Measurements from ENCODE around the gene SLC12A7.

Gene SLC12A7

DNA sequence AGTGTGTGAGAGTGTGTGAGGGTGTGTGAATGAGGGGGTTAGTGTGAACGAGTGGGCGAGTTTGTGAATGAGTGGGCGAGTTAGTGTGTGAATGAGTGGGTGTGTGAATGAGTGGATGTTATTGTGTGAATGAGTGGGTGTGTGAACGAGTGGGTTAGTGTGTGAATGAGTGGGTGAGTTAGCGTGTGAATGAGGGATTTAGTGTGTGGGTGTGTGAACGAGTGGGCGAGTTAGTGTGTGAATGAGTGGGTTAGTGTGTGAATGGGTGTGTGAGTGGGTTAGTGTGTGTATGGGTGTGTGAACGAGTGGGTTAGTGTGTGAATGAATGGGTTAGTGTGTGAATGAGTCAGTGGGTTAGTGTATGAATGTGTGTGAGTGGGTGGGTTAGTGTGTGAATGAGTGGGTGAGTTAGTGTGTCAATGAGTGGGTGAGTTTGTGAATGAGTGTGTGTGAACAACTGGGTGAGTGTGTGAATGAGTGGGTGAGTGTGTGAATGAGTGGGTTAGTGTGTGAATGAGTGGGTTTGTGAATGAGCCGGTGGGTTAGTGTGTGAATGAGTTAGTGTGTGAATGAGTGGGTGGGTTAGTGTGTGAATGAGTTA is 65.8 kb downstream of the SLC12A7 start:
- DNase-seq, result no peak

DNA sequence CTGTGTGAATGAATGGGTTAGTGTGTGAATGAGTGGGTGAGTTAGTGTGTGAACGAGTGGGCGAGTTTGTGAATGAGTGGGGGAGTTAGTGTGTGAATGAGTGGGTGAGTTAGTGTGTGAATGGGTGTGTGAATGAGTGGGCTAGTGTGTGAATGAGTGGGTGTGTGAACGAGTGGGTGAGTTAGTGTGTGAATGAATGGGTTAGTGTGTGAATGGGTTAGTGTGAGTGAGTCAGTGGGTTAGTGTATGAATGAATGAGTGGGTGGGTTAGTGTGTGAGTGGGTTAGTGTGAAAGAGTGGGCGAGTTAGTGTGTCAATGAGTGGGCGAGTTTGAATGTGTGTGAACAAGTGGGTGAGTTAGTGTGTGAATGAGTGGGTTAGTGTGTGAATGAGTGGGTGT is 67.7 kb downstream of the SLC12A7 start:
- no peak for DNase-seq

DNA sequence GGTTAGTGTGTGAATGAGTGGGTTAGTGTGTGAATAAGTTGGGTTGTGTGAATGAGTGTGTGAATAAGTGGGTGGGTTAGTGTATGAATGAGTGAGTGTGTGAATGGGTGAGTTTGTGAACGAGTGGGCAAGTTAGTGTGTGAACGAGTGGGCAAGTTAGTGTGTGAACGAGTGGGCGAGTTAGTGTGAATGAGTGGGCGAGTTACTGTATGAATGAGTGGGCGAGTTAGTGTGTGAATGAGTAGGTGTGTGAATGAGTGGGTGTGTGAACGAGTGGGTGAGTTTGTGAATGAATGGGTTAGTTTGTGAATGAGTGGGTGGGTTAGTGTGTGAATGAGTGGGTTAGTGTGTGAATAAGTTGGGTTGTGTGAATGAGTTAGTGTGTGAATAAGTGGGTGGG is 68.5 kb downstream of the SLC12A7 start:
- DNase-seq, result no peak

DNA sequence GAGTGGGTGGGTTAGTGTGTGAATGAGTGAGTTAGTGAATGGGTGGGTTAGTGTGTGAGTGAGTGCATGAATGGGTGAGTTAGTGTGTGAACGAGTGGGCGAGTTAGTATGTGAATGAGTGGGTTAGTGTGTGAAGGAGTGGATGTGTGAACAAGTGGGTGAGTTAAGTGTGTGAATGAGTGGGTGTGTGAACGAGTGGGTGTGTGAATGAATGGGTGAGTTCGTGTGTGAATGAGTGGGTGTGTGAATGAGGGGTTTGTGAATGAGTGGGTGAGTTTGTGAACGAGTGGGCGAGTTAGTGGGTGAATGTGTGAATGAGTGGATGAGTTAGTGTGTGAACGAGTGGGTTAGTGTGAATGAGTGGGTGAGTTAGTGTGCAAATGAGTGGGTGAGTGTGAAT is 69.2 kb downstream of the SLC12A7 start:
- DNase-seq, result no peak

DNA sequence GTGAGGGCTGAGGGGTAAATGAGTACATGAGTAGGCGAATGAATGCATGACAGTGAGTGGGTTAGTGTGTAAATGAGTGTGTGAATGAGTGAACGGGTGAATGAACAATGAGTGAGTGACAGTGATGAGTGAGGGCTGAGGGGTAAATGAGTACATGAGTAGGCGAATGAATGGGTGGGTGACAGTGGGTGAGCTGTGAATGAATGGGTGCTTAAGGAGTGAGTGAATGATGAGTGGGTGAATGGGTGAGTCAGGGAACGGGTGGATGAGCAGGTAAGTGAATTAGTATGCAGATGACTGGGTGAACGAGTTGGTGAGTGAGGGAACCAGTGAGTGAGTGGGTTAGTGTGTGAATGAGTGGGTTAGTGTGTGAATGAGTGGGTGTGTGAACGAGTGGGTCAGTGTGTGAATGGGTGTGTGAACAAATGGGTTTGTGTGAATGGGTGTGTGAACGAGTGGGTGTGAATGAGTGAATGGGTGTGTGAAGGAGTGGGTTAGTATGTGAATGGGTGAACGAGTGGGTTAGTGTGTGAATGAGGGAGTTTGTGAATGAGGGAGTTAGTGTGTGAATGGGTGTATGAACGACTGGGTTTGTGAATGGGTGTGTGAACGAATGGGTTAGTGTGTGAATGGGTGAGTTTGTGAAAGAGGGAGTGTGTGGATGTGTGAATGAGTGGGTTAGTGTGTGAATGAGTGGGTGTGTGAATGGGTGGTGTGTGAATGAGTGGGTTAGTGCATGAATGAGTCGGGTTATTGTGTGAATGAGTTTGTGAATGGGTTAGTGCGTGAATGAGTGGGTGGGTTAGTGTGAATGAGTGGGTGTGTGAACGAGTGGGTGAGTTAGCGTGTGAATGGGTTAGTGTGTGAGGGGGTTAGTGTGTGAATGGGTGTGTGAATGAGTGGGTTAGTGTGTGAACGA is 70.4 kb downstream of the SLC12A7 start:
- DNase-seq, result no peak

DNA sequence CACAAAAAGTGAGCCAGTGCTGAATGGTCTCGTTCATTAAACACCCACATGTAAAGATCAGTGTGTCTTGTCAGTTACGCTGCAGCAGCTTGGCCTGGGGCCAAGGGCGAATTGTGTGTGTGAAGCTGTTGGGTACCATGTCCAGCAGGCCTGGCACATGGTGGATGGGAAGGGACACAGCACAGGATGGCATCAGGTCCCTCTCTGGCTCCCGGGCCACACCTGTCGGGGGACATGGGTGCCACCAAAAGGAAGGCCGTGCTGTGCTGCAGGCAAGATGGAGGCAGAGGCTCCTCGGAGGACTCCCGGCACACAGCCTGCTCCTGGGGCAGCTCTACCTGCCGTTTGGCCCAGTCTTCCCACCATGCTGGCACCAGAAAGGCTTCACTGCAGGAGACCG is 71.3 kb downstream of the SLC12A7 start:
- DNase-seq, result no peak

DNA sequence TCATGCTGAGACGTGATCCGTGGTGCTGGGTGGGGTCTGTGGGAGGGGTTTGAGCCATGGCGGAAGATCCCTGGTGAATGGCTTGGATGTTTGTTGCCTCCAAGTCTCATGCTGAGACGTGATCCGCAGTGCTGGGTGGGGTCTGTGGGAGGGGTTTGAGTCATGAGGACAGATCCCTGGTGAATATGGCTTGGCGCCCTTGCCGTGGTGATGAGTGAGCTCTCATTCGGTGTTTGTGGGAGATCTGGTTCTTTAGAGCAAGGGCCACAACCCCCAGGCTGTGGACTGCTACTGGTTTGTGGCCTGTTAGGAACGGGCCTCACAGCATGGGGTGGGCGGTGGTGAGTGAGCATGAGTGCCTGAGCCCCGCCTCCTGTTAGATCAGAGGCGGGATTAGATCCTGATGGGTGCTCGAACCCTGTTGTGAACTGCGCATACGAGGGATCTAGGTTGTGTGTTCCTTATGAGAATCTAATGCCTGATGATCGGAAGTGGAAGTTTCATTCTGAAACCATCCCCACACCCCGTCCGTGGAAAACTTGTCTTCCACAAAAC is 72.1 kb downstream of the SLC12A7 start:
- DNase-seq, result no peak

DNA sequence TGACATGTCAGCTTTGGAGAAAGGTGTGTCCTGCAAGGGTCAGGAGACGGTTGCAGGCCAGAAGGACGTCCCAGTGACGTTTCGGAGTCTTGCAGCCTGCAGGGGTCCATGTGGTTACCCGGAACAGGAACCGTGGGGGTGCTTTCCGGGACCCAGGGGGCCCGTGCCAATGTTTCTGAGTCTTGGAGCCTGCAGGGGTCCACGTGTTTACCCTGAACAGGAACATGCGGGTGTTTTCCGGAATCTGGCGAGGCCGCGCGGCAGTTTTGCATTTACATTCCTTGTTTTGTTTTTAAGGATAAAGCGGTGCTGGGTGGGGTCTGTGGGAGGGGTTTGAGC is 72.7 kb downstream of the SLC12A7 start:
- DNase-seq, result no peak

DNA sequence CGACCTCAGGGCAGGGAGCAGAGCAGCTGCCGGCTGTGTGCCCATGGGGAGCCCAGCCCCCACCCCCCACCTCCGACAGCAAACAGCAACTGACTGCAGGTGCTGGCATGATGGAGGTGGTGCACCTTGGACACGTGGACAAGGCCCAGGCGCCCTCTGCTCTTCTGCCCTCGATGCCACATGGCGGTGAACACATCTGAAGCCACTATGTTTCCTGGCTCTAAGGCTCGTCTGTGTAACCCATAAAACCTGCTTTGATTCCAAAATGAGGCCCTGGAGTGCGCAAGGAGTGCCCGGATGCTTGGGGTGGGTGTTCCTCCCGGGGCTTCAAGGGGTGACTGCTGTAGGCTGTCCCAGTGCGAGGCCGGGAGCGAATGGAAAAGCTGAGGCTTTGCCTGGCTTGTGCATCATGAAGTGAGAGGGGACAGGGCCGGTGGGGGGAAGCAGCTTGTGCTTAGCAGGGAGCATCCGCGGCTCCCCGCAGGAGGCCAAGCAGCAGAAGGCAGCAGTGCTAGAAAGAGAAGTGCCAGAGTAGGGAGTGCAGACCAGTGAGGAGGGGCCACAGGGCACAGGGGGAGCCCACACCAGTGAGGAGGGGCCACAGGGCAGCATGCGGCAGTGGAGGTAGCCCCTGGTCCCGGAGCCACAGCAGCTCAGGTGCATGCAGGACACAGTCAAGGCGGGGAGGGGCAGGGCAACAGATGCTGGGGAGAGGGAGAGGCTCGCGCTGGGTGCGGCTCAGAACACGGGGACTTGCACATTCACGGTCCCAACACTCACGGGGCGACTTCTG is 73.2 kb downstream of the SLC12A7 start:
- DNase-seq, result no peak

DNA sequence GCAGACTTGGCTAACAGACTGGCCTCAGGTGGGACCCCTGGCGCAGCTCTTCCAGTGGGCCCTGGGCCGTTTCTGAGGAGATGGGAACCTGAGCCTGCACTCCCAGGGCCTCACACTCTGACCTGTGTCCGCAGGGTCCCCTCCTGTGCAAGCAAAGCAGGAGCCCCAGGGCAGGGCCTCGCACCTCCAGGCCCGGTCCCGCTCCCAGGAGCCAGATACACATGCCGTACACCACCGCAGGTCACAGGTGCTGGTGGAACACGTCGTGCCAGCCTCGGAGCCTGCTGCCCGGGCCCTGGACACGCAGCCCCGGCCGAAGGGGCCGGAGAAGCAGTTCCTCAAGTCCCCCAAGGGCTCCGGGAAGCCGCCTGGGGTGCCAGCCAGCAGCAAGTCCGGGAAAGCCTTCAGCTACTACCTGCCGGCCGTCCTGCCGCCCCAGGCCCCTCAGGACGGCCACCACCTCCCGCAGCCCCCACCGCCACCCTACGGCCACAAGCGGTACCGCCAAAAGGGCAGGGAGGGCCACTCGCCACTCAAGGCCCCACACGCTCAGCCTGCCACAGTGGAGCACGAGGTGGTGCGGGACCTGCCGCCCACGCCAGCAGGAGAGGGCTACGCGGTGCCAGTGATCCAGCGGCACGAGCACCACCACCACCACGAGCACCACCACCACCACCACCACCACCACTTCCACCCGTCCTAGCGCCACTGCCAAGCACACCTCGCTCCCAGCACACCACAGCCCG is 74.0 kb downstream of the SLC12A7 start:
- DNase-seq, result no peak

DNA sequence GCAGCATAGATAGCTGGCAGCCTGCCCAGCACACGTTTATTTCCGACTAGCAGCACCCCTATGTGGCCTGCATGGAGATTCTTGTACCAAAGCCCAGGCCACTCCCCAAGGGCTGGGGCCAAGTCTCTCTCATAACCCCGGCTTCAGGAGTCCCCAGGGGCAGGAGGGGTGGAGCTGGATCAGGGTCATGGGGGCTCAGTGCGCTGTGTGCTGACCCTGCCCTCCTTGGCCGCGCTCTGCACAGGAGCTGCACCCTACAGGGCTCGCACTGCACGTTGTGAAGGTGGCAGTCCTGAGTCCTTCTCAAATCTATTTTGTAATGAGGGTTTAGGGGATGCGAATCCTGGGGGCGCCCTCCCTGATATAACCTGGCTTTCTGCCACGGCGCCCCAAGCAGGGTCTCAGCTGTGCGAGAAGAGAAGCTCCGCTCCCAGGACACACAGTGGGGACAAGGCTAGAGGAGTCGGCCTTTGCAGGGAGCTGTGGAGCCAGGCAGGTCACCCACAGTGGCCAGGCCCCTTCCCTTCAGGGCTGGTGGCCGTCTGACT is 74.7 kb downstream of the SLC12A7 start:
- no peak for DNase-seq

DNA sequence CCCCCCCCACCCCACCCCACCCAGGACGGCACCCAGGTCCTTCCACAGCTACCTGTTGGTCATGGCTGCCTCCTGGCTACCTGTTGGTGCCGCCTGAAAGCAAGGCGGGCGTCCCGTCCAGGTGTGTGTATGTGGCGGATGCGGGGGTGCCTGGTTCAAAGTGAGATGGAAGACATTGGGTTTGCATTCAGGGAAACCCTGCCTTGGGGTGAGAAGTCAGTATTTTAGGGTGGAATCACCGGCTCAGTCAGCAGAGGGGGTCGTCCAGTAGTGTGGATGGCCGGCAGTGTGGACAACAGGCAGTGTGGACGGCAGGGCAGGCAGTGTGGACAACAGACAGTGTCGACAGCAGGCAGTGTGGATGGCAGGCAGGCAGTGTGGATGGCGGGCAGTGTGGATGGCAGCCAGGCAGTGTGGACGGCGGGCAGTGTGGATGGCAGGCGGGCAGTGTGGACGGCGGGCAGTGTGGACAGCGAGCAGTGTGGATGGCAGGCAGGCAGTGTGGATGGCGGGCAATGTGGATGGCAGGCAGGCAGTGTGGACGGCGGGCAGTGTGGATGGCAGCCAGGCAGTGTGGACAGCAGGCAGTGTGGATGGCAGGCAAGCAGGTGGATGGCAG is 75.2 kb downstream of the SLC12A7 start:
- DNase-seq, result no peak

DNA sequence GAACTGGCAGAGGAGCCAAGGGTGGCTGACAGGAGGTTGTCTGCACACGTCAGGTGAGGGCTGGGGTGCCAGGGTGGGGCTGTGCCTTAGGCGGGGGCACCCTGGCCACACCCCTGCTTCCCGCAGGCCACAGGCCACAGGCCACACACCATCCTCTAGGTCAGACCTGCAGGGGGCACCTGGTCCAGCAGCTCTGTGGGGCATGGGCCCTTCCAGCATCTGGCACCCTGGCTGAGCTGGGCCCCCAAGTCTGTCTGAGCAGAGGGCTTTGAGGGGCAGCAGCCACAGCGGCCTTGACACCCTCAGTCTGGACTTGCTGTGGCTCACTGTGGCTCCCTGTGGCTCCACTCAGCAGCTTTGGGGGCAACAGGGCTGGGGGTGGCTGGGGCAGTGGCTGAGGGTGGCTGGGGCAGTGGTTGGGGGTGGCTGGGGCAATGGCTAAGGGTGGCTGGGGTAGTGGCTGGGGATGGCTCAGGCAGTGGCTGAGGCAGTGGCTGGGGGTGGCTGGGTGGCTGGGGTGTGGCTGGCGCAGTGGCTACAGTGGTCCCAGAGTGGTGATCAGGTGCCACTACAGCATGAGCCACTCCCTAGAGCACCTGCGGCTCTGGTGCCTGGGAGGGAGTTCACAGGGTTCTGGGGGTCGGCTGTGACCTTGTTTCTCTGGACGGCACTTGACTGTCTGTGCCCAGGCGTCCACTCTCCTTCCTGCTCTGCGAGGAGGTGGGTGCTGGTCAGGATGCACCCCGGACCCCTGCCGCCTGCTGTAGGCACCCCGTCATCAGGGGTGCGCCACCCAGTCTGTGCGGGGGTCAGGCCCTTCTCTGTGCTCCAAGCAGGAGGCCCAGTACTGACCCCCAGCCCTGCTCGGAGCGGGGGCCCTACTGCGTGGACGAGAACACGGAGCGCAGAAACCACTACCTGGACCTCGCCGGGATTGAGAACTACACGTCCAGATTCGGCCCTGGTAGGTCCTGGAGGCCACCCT is 76.2 kb downstream of the SLC12A7 start:
- no peak for DNase-seq

DNA sequence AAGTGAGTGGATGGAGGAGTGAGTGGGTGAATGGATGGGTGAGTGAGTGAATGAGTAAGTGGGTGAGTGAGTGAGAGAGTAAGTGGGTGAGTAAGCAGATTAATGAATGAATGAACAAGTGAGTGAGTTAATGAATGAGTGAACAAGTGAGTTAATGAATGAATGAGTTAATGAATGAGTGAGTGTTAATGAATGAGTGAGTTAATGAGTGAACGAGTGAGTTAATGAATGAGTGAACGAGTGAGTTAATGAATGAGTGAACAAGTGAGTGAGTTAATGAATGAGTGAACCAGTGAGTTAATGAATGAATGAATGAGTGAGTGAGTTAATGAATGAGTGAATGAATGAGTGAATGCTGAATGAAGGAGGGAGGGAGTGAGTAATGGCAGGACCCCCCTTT is 76.9 kb downstream of the SLC12A7 start:
- DNase-seq, result no peak

DNA sequence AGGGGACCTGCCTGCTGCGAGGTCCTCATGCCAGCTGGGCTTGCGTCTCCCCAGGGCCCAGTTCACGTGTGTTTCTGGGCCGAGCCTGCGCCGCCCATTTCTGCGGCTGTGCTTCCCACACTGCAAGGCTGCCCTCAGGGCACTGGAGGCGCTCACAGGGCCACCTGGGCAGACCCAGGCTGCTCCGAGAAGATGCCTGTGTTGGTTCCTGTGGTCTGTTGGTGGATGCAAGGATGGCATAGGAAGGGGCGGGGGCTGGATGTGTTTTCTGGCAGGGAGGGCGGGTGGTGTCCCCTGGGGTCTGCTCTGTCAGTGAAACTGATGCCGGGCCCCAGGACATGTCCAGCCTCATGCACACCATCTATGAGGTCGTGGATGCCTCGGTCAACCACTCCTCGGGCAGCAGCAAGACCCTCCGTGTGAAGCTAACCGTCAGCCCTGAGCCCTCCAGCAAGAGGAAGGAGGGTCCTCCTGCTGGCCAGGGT is 77.4 kb downstream of the SLC12A7 start:
- DNase-seq, result no peak

DNA sequence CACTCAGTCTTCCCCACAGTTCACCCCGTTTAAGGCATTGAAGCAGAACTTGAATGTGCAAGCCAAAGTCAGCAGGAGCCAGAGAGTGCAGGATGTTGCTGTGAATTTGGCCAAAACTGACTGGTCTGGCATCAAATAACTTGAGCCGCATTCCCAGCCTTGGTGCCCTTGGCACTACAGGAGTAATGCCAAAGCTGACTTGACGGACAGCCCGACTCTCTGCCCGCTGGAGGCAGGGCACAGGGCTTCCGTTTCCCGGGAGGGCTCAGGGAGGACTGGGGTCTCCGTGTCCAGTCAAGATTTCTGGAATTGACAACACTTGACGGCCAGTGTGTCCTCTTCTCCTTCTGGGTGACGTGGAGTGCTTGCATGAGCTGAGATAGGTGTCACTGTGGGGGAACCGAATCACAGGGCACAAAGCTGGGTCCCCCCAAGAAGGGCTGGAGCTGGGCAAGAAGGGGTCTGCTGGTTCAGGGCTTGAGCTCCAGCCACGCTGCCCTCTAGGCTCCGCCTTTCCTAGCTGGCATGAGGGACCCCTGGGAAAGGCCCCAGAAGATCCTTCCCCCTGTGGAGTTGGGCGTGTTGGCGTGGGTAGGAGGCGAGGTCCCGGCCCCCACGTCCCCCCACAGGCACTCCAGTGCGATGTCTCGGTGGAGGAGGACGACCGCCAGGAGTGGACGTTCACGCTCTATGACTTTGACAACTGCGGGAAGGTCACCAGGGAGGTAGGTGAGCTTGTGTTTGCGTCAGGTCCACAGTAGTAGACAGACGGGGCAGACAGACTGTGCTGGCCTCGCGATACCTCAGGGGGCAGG is 78.0 kb downstream of the SLC12A7 start:
- no peak for DNase-seq

DNA sequence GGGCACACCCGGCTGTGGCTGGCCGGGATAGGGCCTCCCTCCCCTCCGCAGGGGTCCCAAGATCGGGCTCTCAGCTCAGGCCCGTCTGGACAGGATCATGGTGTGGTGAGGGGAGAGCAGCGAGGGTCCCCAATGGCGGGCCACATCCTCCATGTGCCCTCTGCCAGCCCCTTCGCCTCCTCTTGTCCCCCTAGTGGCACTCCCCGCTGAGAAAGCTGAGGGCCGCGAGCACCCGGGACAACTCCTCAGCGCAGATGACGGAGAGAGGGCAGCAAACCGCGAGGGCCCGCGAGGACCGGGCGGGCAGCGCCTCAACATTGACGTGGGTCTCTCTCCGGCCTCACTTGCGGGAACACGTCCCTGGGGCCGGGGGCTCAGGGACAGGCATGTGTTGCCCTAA is 78.7 kb downstream of the SLC12A7 start:
- DNase-seq, result no peak

DNA sequence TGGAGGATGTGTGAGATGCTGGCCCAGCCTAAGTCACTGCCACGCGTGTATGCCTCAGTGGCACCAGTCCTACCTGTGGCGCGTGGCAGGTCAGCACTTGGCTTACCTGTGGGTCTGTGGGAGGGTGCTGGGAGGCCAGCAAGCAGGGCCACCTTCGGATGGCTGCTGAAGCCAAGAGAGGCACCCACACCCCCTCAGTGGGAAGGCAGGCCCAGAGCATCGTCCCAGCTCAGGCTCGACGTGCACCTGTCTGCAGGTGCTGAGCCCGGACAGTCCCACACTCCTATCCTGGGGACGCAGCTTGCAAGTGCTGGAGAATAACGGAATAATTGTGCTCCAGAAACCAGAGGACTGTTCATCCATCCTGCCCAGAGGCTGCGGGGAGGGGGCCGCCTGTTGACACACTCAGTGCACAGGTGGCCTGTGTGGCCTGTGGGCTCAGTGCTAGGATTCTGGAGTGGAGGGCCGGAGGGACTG is 79.3 kb downstream of the SLC12A7 start:
- DNase-seq, result no peak

DNA sequence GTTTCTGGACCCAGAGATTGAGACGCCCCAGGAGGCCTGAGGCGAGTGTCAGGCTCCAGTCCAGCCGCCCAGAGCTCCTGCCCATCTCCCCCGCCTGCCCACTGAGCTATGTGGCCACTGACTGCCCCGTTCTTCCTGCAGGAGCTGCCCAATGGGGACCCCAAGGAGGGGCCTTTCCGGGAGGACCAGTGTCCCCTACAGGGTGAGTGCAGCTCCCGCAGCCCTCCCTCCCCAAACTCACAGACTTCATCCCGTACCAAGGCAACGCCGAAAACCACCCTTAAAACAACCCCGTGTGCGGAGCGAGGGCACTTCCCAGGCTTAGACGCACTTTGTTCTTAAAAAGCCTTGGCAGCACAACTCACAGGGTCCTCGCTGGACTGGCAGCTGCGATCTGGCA is 79.9 kb downstream of the SLC12A7 start:
- no peak for DNase-seq
